Osteocyte (in vitro differentiated cells): Measurements from ENCODE around the gene CD55. TPM values are rescaled to one million over a fixed set of nuclear protein-coding genes. Genes with fewer than 3 reads are reported as not detected.

Source experiments
- DNase-seq: peaks from one replicate; pipeline ENCODE4 v3.0.0; 2021; ENCODE audit warnings: mixed read lengths; ENCODE audit not compliant: unreplicated experiment; ENCODE audit errors: extremely low spot score
- H3K27ac Mint-ChIP-seq: one replicate; pipeline ENCODE4 v1.8.0; 2021; ENCODE audit warnings: mild to moderate bottlenecking, mixed read lengths; ENCODE audit not compliant: unreplicated experiment
- H3K27me3 Mint-ChIP-seq: one replicate; pipeline ENCODE4 v1.8.0; 2021; ENCODE audit warnings: mixed read lengths; ENCODE audit not compliant: unreplicated experiment
- H3K36me3 Mint-ChIP-seq: one replicate; pipeline ENCODE4 v1.8.0; 2021; ENCODE audit warnings: mixed read lengths; ENCODE audit not compliant: unreplicated experiment
- H3K4me1 Mint-ChIP-seq: one replicate; pipeline ENCODE4 v1.8.0; 2021; ENCODE audit warnings: mixed read lengths; ENCODE audit not compliant: unreplicated experiment
- H3K4me3 Mint-ChIP-seq: one replicate; pipeline ENCODE4 v1.8.0; 2021; ENCODE audit warnings: mild to moderate bottlenecking, moderate library complexity, mixed read lengths; ENCODE audit not compliant: unreplicated experiment
- H3K9me3 Mint-ChIP-seq: one replicate; pipeline ENCODE4 v1.8.0; 2021; ENCODE audit warnings: mixed read lengths; ENCODE audit not compliant: unreplicated experiment
- CTCF ChIP-seq: fragments of 200-600 bp; sonication (generic); IDR thresholded peaks from 2 replicates; pipeline ENCODE4 v1.5.0; 2021; ENCODE audit warnings: antibody characterized with exemption, mild to moderate bottlenecking, moderate library complexity
- total RNA-seq: library from RNA; stranded (reverse); gene quantifications from 2 replicates; pipeline ENCODE4 v1.2.1, GENCODE V29; 2021

The CD55 gene
- total RNA-seq, 1 donor from 2014 or later, result 3.3 TPM

GRCh38 chr1:207280706-207281105 is 40.8 kb upstream of the CD55 start:
- H3K4me1 Mint-ChIP-seq, result no peaks in the 10 kb centered on the region
- H3K9me3 Mint-ChIP-seq, result no peaks in the 10 kb centered on the region
- TF ChIP-seq CTCF, result no peak
- DNase-seq, result no peak
- no peaks in the 10 kb centered on the region for H3K36me3 Mint-ChIP-seq
- no peak overlapping the region for H3K27ac Mint-ChIP-seq
- no peak overlapping the region for H3K4me3 Mint-ChIP-seq
- H3K27me3 Mint-ChIP-seq, result no peaks in the 10 kb centered on the region

- H3K4me3 Mint-ChIP-seq, result no peak overlapping the region
- H3K36me3 Mint-ChIP-seq, result no peaks in the 10 kb centered on the region
- H3K9me3 Mint-ChIP-seq, result no peaks in the 10 kb centered on the region
- no peak for DNase-seq
- TF ChIP-seq CTCF, result no peak
- no peaks in the 10 kb centered on the region for H3K4me1 Mint-ChIP-seq
- no peaks in the 10 kb centered on the region for H3K27me3 Mint-ChIP-seq
- H3K27ac Mint-ChIP-seq, result no peak overlapping the region
Measured at GRCh38 chr1:207282058-207282457, 39.4 kb upstream of the CD55 start.

- no peak overlapping the region for H3K27ac Mint-ChIP-seq
- no peaks in the 10 kb centered on the region for H3K4me1 Mint-ChIP-seq
- no peaks in the 10 kb centered on the region for H3K27me3 Mint-ChIP-seq
- no peaks in the 10 kb centered on the region for H3K9me3 Mint-ChIP-seq
- no peak for DNase-seq
- no peak overlapping the region for H3K4me3 Mint-ChIP-seq
- H3K36me3 Mint-ChIP-seq, result no peaks in the 10 kb centered on the region
- TF ChIP-seq CTCF, result no peak
Measured at GRCh38 chr1:207282496-207283380, 38.7 kb upstream of the CD55 start.

GRCh38 chr1:207283421-207283820 is 38.1 kb upstream of the CD55 start:
- H3K36me3 Mint-ChIP-seq, result no peaks in the 10 kb centered on the region
- no peaks in the 10 kb centered on the region for H3K27me3 Mint-ChIP-seq
- H3K4me1 Mint-ChIP-seq, result no peaks in the 10 kb centered on the region
- TF ChIP-seq CTCF, result no peak
- H3K27ac Mint-ChIP-seq, result no peak overlapping the region
- no peaks in the 10 kb centered on the region for H3K9me3 Mint-ChIP-seq
- no peak for DNase-seq
- H3K4me3 Mint-ChIP-seq, result no peak overlapping the region

- no peak for DNase-seq
- no peak overlapping the region for H3K27ac Mint-ChIP-seq
- no peaks in the 10 kb centered on the region for H3K27me3 Mint-ChIP-seq
Measured at GRCh38 chr1:207284209-207284897, 37.1 kb upstream of the CD55 start.

More at GRCh38 chr1:207284209-207284897, 37.1 kb upstream of the CD55 start:
- no peak for TF ChIP-seq CTCF
- no peaks in the 10 kb centered on the region for H3K36me3 Mint-ChIP-seq
- H3K9me3 Mint-ChIP-seq, result no peaks in the 10 kb centered on the region
- H3K4me3 Mint-ChIP-seq, result no peak overlapping the region
- H3K4me1 Mint-ChIP-seq, result no peaks in the 10 kb centered on the region
